OCI-M2 (cell line): ENCODE measurements around the gene CDC14A.
"Not testable (repeated sequence)": the region's sequence is repeated elsewhere in the genome, so short reads cannot be mapped to it uniquely, and the experiment has no call there.

Experiments used
- DNase-seq: peaks from one replicate; lab custom pipeline; 2025; ENCODE audit not compliant: unreplicated experiment; lab: John Stamatoyannopoulos, UW

CDC14A gene

GRCh38 chr1:100352267-100353070 is at the start of gene CDC14A:
Gene CDC14A, plus strand, starts transcription at chr1:100352506. Its CDS starts 449 bp downstream, at chr1:100352955.
- DNase-seq, result no peak

GRCh38 chr1:100302739-100303138 is 49.6 kb upstream of the CDC14A start:
- DNase-seq, result no peak

GRCh38 chr1:100304227-100304626 is 48.1 kb upstream of the CDC14A start:
- DNase-seq, result no peak

GRCh38 chr1:100304921-100305320 is 47.4 kb upstream of the CDC14A start:
- DNase-seq, result no peak

- DNase-seq, result no peak
Measured at GRCh38 chr1:100305954-100306353, 46.4 kb upstream of the CDC14A start.

GRCh38 chr1:100306735-100307313 is 45.5 kb upstream of the CDC14A start:
- no peak for DNase-seq

- no peak for DNase-seq
Measured at GRCh38 chr1:100308777-100309176, 43.5 kb upstream of the CDC14A start.

GRCh38 chr1:100309863-100310262 is 42.4 kb upstream of the CDC14A start:
- DNase-seq, result no peak

GRCh38 chr1:100313382-100313781 is 38.9 kb upstream of the CDC14A start:
- DNase-seq, result no peak

GRCh38 chr1:100316622-100317021 is 35.7 kb upstream of the CDC14A start:
- no peak for DNase-seq

- DNase-seq, result no peak
Measured at GRCh38 chr1:100320311-100321099, 31.8 kb upstream of the CDC14A start.

GRCh38 chr1:100321100-100321493 is 31.2 kb upstream of the CDC14A start:
- no peak for DNase-seq

GRCh38 chr1:100321506-100321905 is 30.8 kb upstream of the CDC14A start:
- DNase-seq, result no peak

- DNase-seq, result no peak
Measured at GRCh38 chr1:100322436-100323211, 29.7 kb upstream of the CDC14A start.

- no peak for DNase-seq
Measured at GRCh38 chr1:100323419-100324106, 28.7 kb upstream of the CDC14A start.

GRCh38 chr1:100325415-100326324 is 26.6 kb upstream of the CDC14A start:
- DNase-seq, result no peak

GRCh38 chr1:100326325-100326670 is 26.0 kb upstream of the CDC14A start:
- not testable (repeated sequence) for DNase-seq

- no peak for DNase-seq
Measured at GRCh38 chr1:100328133-100328532, 24.2 kb upstream of the CDC14A start.

- not testable (repeated sequence) for DNase-seq
Measured at GRCh38 chr1:100331146-100331545, 21.2 kb upstream of the CDC14A start.

- no peak for DNase-seq
Measured at GRCh38 chr1:100332331-100332730, 20.0 kb upstream of the CDC14A start.
